ENCODE measurements around the gene HEXD.
"Not testable (repeated sequence)": the region's sequence is repeated elsewhere in the genome, so short reads cannot be mapped to it uniquely, and the experiment has no call there.

HEXD gene

GRCh38 chr17:82442643-82443464, 24.7 kb downstream of the HEXD start:
- DNase-seq, result no peak

GRCh38 chr17:82443465-82444283, 25.5 kb downstream of the HEXD start:
- DNase-seq, result no peak

GRCh38 chr17:82444284-82444893, 26.2 kb downstream of the HEXD start:
- no peak for DNase-seq

- no peak for DNase-seq
These were observed 26.9 kb downstream of the HEXD start for GRCh38 chr17:82444941-82445521.

GRCh38 chr17:82445542-82445941, 27.4 kb downstream of the HEXD start:
- no peak for DNase-seq

- no peak for DNase-seq
These were observed 28.0 kb downstream of the HEXD start for GRCh38 chr17:82446124-82446523.

- no peak for DNase-seq
These were observed 28.5 kb downstream of the HEXD start for GRCh38 chr17:82446649-82447048.

GRCh38 chr17:82447876-82448275, 29.7 kb downstream of the HEXD start:
- DNase-seq, result no peak

- peak in 1 of 2 experiments; percentile 9 for DNase-seq
These were observed 31.2 kb downstream of the HEXD start for GRCh38 chr17:82449131-82449882.

- no peak for DNase-seq
These were observed 31.8 kb downstream of the HEXD start for GRCh38 chr17:82449883-82450356.

GRCh38 chr17:82450357-82451106, 32.4 kb downstream of the HEXD start, which contains the start of gene CYBC1:
TSS of gene CYBC1 (minus strand) at chr17:82450752. CDS start at chr17:82449254, 1,498 bp downstream.
- peak; percentile 89 to 95 for DNase-seq

GRCh38 chr17:82452162-82452561, 34.0 kb downstream of the HEXD start:
- DNase-seq, result no peak

GRCh38 chr17:82453151-82453550, 35.0 kb downstream of the HEXD start:
- DNase-seq, result not testable (repeated sequence)

- not testable (repeated sequence) for DNase-seq
These were observed 35.6 kb downstream of the HEXD start for GRCh38 chr17:82453706-82454105.

GRCh38 chr17:82457073-82457928, 39.2 kb downstream of the HEXD start:
- DNase-seq, result no peak

GRCh38 chr17:82457929-82458178, 39.7 kb downstream of the HEXD start:
- DNase-seq, result peak; percentile 93 to 94

GRCh38 chr17:82458179-82458884, 40.2 kb downstream of the HEXD start, which contains the start of gene NARF:
TSS of gene NARF (plus strand) at chr17:82458741. CDS start at chr17:82458804, 63 bp downstream.
- DNase-seq, result peak; percentile 99

- peak; percentile 38 to 45 for DNase-seq
These were observed 40.8 kb downstream of the HEXD start for GRCh38 chr17:82458885-82459424.

- DNase-seq, result not testable (repeated sequence)
These were observed 41.8 kb downstream of the HEXD start for GRCh38 chr17:82459936-82460335.
